H1 (cell line): ENCODE measurements around the gene OGDH. TPM values are rescaled to one million over a fixed set of nuclear protein-coding genes. Genes with fewer than 3 reads are reported as not detected.

ENCODE experiments used
- BCL11A ChIP-seq, 2 experiments: IDR thresholded peaks; one replicate each; pipeline ENCODE4 v1.6.1; 2011; ENCODE audit warnings: low read depth in 2 of 2, low read length in 2 of 2, mild to moderate bottlenecking in 2 of 2
- CEBPB ChIP-seq: IDR thresholded peaks from 2 replicates; pipeline ENCODE4 v1.6.1; 2012; ENCODE audit warnings: low read depth, low read length
- CTBP2 ChIP-seq: IDR thresholded peaks from 2 replicates; pipeline ENCODE4 v1.7.0; 2011; ENCODE audit warnings: borderline replicate concordance, mild to moderate bottlenecking, moderate library complexity, mixed read lengths, low read length; ENCODE audit not compliant: insufficient read depth, insufficient read length
- MAFK ChIP-seq: IDR thresholded peaks from 2 replicates; pipeline ENCODE4 v1.6.1; 2012; ENCODE audit warnings: low read depth, mild to moderate bottlenecking, improper control_type of control experiment, low read length
- POLR2AphosphoS5 ChIP-seq: IDR thresholded peaks from 2 replicates; pipeline ENCODE4 v1.6.1; 2011; ENCODE audit warnings: low read depth, low read length
- RBBP5 ChIP-seq: IDR thresholded peaks from 2 replicates; pipeline ENCODE4 v1.7.1; 2012; ENCODE audit warnings: low read depth, mild to moderate bottlenecking, inconsistent platforms, low read length, moderate library complexity, borderline replicate concordance
- TCF12 ChIP-seq: IDR thresholded peaks from 2 replicates; pipeline ENCODE4 v1.6.1; 2011; ENCODE audit warnings: low read depth, mild to moderate bottlenecking, low read length
- polyA plus RNA-seq, 7 experiments: library from polyadenylated mRNA; depleted of rRNA in 3 of 7; stranded (reverse) in 5 of 7; unstranded in 2 of 7; fragments of >200 nt in 5 of 7; fragments of 200-250 nt in 2 of 7; gene quantifications; 1 replicate in 5 of 7; 2 replicates in 1 of 7; 4 replicates in 1 of 7; pipeline versions ENCODE4 v1.2.1 to v1.2.3, GENCODE V29; 2011 to 2013; ENCODE audit warnings: missing spikeins in 2 of 7, mixed read lengths in 2 of 7
- total RNA-seq: library from RNA; stranded (reverse); fragmentation: NEBNext Ultra II Directional; extraction: Animal tissue kit (Norgen Biotek cat#: 25700); gene quantifications from 2 replicates; pipeline ENCODE4 v1.2.1, GENCODE V29; 2021
- TF ChIP-seq, protein P1 (sequence below): fragments of 300-600 bp; sonication (generic); IDR thresholded peaks from 2 replicates; pipeline ENCODE4 v1.7.1; 2012; ENCODE audit warnings: low read length, moderate library complexity, mild to moderate bottlenecking, inconsistent platforms; ENCODE audit not compliant: insufficient replicate concordance

The OGDH gene
- total and polyA plus RNA-seq, 2 of the 8 experiments (the other 6 are each of a cell fraction or from before 2014, with no cell fraction given) = 71.6 to 91.6 TPM

DNA sequence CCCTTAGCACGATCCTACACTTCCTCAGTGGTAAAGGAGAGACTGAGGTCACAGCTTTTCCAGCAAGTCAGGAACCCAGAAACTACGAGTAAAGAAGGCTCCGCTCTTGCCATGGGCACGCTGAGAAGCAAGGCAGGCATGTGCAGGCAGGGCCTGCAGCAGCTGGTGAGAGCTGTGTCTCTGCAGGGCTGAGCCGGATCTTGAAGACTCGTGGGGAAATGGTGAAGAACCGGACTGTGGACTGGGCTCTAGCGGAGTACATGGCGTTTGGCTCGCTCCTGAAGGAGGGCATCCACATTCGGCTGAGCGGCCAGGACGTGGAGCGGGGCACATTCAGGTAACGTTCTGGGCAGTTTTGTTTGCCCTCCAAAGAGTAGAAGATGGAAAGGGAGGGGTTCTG is 90.3 kb downstream of the OGDH start (continued):
- TF ChIP-seq, protein P1, sequence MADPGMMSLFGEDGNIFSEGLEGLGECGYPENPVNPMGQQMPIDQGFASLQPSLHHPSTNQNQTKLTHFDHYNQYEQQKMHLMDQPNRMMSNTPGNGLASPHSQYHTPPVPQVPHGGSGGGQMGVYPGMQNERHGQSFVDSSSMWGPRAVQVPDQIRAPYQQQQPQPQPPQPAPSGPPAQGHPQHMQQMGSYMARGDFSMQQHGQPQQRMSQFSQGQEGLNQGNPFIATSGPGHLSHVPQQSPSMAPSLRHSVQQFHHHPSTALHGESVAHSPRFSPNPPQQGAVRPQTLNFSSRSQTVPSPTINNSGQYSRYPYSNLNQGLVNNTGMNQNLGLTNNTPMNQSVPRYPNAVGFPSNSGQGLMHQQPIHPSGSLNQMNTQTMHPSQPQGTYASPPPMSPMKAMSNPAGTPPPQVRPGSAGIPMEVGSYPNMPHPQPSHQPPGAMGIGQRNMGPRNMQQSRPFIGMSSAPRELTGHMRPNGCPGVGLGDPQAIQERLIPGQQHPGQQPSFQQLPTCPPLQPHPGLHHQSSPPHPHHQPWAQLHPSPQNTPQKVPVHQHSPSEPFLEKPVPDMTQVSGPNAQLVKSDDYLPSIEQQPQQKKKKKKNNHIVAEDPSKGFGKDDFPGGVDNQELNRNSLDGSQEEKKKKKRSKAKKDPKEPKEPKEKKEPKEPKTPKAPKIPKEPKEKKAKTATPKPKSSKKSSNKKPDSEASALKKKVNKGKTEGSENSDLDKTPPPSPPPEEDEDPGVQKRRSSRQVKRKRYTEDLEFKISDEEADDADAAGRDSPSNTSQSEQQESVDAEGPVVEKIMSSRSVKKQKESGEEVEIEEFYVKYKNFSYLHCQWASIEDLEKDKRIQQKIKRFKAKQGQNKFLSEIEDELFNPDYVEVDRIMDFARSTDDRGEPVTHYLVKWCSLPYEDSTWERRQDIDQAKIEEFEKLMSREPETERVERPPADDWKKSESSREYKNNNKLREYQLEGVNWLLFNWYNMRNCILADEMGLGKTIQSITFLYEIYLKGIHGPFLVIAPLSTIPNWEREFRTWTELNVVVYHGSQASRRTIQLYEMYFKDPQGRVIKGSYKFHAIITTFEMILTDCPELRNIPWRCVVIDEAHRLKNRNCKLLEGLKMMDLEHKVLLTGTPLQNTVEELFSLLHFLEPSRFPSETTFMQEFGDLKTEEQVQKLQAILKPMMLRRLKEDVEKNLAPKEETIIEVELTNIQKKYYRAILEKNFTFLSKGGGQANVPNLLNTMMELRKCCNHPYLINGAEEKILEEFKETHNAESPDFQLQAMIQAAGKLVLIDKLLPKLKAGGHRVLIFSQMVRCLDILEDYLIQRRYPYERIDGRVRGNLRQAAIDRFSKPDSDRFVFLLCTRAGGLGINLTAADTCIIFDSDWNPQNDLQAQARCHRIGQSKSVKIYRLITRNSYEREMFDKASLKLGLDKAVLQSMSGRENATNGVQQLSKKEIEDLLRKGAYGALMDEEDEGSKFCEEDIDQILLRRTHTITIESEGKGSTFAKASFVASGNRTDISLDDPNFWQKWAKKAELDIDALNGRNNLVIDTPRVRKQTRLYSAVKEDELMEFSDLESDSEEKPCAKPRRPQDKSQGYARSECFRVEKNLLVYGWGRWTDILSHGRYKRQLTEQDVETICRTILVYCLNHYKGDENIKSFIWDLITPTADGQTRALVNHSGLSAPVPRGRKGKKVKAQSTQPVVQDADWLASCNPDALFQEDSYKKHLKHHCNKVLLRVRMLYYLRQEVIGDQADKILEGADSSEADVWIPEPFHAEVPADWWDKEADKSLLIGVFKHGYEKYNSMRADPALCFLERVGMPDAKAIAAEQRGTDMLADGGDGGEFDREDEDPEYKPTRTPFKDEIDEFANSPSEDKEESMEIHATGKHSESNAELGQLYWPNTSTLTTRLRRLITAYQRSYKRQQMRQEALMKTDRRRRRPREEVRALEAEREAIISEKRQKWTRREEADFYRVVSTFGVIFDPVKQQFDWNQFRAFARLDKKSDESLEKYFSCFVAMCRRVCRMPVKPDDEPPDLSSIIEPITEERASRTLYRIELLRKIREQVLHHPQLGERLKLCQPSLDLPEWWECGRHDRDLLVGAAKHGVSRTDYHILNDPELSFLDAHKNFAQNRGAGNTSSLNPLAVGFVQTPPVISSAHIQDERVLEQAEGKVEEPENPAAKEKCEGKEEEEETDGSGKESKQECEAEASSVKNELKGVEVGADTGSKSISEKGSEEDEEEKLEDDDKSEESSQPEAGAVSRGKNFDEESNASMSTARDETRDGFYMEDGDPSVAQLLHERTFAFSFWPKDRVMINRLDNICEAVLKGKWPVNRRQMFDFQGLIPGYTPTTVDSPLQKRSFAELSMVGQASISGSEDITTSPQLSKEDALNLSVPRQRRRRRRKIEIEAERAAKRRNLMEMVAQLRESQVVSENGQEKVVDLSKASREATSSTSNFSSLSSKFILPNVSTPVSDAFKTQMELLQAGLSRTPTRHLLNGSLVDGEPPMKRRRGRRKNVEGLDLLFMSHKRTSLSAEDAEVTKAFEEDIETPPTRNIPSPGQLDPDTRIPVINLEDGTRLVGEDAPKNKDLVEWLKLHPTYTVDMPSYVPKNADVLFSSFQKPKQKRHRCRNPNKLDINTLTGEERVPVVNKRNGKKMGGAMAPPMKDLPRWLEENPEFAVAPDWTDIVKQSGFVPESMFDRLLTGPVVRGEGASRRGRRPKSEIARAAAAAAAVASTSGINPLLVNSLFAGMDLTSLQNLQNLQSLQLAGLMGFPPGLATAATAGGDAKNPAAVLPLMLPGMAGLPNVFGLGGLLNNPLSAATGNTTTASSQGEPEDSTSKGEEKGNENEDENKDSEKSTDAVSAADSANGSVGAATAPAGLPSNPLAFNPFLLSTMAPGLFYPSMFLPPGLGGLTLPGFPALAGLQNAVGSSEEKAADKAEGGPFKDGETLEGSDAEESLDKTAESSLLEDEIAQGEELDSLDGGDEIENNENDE = no peak
- TF ChIP-seq POLR2AphosphoS5 = no peak
- no peak for TF ChIP-seq BCL11A (IDR thresholded peaks at IDR 0.05; ENCODE audit: low read depth in 2 of 2, low read length in 2 of 2)
- no peak for TF ChIP-seq TCF12
- no peak for TF ChIP-seq RBBP5
- no peak for TF ChIP-seq MAFK
- TF ChIP-seq CEBPB = no peak
- no peak for TF ChIP-seq CTBP2
